Measurements from ENCODE around the gene HOXD9. TPM values are rescaled to one million over a fixed set of nuclear protein-coding genes. Genes with fewer than 3 reads are reported as not detected.

The HOXD9 gene
- total RNA-seq, 1 experiment from 2014 or later, result 1.8 TPM

DNA sequence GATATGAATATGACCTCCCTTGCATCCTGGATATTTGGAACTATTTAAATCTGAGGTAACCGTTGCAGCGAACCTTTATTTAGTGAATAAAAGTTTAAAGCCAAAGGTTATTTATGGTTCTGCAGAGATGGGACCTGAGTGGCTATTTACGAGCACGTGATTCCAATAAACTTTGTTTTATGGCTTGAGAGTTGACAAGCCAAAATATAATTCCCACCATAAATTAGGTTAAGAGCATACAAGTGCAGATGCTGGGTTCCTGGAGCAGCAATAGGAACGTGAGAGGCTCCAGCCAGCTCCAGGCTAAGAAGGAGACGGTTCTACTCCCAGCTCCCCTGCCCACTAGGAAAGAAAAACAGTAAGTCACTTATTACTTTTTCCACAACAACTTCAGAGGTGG lies 23.6 kb downstream of the HOXD9 start:
- no peaks in the 10 kb centered on the region; the same call in 1 of the 2 replicates for H3K36me3 ChIP-seq
- no peaks in the 10 kb centered on the region for H3K27me3 ChIP-seq (replicated peaks)
- no peak overlapping the region for H3K4me3 ChIP-seq
- no peak overlapping the region for H3K27ac ChIP-seq
- no peaks in the 10 kb centered on the region for H3K9me3 ChIP-seq (replicated peaks)
- no peak for DNase-seq (ENCODE audit: low read depth in 1 of 2, low spot score in 2 of 2)
- H3K4me1 ChIP-seq (replicated peaks), result peaks cover under 1% of the 10 kb centered on the region; the same call in 1 of the 2 replicates

DNA sequence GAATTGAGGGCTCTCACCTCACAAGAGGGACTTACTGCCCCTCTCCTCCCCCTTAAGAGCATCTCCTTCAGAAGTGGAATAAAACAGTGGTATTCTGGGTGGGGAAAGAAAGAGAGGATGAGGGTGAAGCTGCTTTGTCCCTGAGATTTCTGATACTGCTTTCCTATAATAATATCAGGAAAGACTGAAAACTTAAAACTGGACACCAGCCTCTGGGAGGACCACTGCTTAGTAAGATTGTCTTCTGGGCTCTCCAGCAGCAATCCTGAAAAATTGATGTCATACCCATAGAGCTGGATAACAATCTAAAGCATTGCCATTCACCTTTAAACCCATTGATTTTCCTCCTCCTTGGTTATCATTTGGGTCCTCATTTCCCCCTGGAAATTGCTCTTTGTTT lies 24.1 kb downstream of the HOXD9 start:
- H3K27ac ChIP-seq, result no peak overlapping the region
- H3K4me1 ChIP-seq (replicated peaks), result no peaks in the 10 kb centered on the region
- no peaks in the 10 kb centered on the region; the same call in 1 of the 2 replicates for H3K36me3 ChIP-seq
- no peak overlapping the region for H3K4me3 ChIP-seq
- H3K9me3 ChIP-seq (replicated peaks), result no peaks in the 10 kb centered on the region
- no peak for DNase-seq (ENCODE audit: low read depth in 1 of 2, low spot score in 2 of 2)
- no peaks in the 10 kb centered on the region for H3K27me3 ChIP-seq (replicated peaks)

DNA sequence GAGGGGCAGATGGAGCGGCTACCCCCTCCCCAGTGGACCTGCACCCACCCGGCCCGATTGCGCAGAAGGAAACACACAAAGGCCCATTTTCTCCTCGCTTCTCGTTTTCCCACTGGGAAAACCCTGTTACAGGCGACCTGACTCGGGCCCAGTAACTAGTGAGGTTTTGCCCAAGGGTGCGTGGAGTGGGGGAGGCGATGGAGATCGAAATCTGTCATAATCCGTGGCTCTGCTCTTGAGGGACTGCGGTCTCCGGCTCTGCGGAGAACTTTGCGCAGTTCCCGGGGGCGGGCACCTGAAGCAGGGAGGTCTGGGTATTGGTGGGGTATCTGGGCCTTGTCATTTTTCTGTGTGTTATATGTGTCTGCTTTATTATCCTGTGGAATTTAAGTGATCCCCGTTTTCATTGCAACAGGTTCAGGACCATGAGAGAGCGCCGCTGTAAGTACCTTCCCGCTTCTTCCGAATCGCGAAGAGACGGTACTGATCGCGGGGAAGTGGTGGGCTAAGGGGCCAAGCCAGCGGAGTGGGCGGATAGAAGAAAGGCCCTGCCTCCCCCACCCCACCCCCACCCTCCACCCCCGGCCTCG lies 24.8 kb downstream of the HOXD9 start:
- no peaks in the 10 kb centered on the region; the same call in 1 of the 2 replicates for H3K36me3 ChIP-seq
- H3K27ac ChIP-seq, result no peak overlapping the region
- H3K27me3 ChIP-seq (replicated peaks), result no peaks in the 10 kb centered on the region
- no peak for DNase-seq (ENCODE audit: low read depth in 1 of 2, low spot score in 2 of 2)
- H3K9me3 ChIP-seq (replicated peaks), result no peaks in the 10 kb centered on the region
- H3K4me1 ChIP-seq (replicated peaks), result no peaks in the 10 kb centered on the region
- H3K4me3 ChIP-seq, result no peak overlapping the region

DNA sequence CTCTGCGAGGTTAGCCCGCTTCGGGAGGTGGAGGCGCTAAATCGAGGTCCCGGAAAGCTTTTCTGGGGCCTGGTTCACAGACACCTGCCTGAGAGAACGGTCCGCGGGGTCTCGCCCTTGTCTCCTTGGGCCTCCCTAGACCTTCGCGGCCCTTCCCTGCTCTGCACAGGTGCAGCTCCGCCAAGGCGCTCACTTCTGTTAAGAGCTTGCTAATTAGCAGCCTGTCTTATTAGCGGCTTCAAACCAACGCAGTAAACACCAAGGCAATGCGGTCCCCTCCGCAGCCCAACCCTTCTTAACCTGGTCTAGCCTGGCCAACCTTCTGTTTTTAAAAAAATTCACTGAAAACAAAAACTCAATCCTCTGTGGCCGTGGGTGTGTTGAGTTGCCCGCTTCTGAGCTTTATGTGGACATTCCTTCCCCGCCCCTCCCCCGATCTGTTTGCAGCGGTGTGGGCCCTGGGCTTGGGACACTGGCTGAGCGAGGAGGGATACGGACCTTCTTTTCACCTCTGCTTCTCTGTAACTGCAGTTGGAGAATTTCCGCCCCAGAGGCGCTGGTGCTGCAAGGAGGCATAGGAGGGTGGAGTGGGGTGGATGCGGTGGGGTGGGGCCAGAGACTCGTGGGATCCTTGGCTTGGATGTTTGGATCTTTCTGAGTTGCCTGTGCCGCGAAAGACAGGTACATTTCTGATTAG lies 25.4 kb downstream of the HOXD9 start:
- Histone ChIP-seq H3K36me3 (peaks cover 4% of the 10 kb centered on the region; the same call in 1 of the 2 replicates), H3K9me3 (replicated peaks) (no peaks in the 10 kb centered on the region), H3K27ac (no peak overlapping the region), H3K27me3 (replicated peaks) (no peaks in the 10 kb centered on the region), H3K4me3 (no peak overlapping the region), H3K4me1 (replicated peaks) (no peaks in the 10 kb centered on the region)
- no peak for DNase-seq (ENCODE audit: low read depth in 1 of 2, low spot score in 2 of 2)

DNA sequence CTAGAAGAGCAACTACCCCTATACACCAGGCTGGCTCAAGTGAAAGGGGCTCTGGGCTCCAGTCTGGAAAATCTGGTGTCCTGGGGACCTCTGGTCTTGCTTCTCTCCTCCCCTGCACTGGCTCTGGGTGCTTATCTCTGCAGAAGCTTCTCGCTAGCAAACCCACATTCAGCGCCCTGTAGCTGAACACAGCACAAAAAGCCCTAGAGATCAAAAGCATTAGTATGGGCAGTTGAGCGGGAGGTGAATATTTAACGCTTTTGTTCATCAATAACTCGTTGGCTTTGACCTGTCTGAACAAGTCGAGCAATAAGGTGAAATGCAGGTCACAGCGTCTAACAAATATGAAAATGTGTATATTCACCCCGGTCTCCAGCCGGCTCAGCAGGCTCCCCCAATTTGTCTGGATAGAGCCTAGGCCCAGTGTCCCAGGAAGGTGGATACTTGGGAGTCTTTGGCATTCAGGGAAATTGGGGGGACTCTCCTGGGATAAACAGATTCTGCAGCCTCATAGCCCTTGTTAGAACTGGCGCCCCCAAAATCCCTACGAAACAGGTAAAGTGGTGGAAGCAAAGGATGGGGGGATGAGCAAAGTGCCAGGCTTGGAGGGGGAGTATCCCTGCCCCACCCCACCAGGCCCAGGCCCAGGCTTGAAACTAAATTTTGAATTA lies 26.4 kb downstream of the HOXD9 start:
- Histone ChIP-seq H3K36me3 (peaks cover 4% of the 10 kb centered on the region; the same call in 1 of the 2 replicates), H3K27me3 (replicated peaks) (no peaks in the 10 kb centered on the region), H3K27ac (no peak overlapping the region), H3K9me3 (replicated peaks) (no peaks in the 10 kb centered on the region), H3K4me1 (replicated peaks) (no peaks in the 10 kb centered on the region), H3K4me3 (no peak overlapping the region)
- no peak for DNase-seq (ENCODE audit: low read depth in 1 of 2, low spot score in 2 of 2)

DNA sequence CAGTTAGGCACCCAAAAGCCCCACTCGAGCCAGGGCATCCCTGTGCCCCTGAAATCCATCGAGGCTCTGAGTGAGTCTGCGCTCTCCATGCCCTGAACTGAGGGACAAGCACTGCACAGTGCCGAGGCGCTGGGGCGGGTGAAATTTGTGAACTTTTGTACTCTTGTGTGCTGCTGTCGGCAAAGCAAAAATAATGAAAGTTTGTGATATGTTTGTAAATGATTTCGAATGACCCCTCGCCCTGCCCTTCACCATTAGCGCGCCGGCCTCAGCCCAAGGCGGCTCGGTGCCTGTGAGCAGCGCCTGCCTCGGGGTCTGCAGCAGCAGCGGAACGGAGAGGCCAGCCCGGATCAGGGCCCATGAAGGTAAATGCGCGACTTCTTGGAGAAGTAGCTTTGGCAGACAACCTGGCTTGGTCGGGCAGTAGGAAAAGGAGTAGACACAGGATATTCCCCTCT lies 27.0 kb downstream of the HOXD9 start:
- Histone ChIP-seq H3K27me3 (replicated peaks) (no peaks in the 10 kb centered on the region), H3K9me3 (replicated peaks) (no peaks in the 10 kb centered on the region), H3K4me3 (no peak overlapping the region), H3K4me1 (replicated peaks) (no peaks in the 10 kb centered on the region), H3K36me3 (peaks cover 4% of the 10 kb centered on the region; the same call in 1 of the 2 replicates), H3K27ac (no peak overlapping the region)
- DNase-seq (ENCODE audit: low read depth in 1 of 2, low spot score in 2 of 2), result no peak

DNA sequence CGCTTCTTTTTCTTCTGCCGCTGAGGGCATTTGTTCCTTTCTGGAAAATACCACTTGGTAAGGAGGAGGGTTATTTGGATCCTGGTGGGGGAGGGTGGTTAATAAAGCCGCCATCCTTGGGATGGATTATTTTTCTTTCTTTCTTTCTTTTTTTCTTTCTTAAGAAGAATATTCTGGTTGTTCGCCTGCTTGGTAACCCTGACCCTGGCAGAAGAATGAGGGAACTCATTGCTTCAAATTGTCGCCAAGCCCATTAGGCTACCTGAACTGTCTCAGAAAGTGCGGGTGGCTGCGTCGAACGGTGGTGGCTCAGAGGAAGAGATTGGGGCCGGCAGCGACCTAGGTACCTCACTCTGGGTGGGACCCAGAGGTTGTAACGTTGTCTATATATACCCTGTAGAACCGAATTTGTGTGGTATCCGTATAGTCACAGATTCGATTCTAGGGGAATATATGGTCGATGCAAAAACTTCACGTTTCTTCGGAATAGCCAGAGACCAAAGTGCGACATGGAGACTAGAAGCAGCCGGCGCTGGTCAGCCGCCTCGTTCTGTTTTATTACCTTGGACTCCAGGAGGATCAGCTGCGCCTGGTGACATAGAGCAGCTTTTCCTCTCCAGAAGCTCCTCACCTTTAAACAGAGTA lies 27.5 kb downstream of the HOXD9 start:
- H3K36me3 ChIP-seq, result peaks cover 9% of the 10 kb centered on the region; the same call in 1 of the 2 replicates
- no peak for DNase-seq (ENCODE audit: low read depth in 1 of 2, low spot score in 2 of 2)
- no peak overlapping the region for H3K4me3 ChIP-seq
- no peaks in the 10 kb centered on the region for H3K9me3 ChIP-seq (replicated peaks)
- H3K27ac ChIP-seq, result no peak overlapping the region
- H3K27me3 ChIP-seq (replicated peaks), result no peaks in the 10 kb centered on the region
- no peaks in the 10 kb centered on the region for H3K4me1 ChIP-seq (replicated peaks)

DNA sequence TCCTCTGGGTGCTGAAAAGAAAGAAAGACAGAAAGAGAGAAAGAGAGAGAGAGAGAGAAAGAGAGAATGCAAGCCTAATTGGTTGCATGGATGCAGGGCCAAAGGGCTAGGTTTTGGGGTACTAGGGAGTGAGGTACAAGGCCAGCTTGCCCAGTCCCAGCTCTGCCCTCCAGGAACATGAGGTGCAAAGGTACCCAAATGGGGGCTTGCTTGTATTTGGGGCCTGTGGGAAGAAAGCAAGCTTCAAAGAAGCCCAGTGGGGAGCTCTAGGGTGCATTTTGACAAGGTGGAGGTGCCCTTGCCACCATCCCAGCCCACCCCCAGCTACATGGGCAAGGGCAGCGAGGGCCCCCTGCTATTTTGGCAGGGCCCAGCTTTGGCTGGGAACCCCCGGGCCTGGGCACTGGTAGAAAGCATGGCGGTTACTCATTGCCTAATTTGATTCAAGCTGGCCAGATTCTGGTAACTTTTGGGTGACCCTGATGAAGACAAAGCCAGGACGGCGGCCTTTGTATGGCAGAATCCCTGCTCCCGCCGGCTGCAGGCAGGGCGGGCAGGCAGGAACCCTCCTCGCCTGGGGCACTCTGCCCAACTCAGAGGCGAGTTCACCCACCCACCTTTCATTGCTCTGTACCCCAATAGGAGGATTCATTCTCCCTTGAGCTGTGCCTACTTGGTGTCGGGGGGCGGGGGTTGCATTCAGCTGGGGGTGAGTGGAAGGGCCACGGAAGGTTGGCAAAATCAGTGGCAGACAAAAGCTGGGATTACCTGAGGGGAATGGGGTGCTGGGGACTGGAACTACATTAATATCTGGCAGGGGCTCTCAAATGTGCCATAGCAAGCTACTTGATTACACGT lies 28.3 kb downstream of the HOXD9 start:
- Histone ChIP-seq H3K27ac (no peak overlapping the region), H3K4me3 (no peak overlapping the region), H3K9me3 (replicated peaks) (no peaks in the 10 kb centered on the region), H3K36me3 (peaks cover 14% of the 10 kb centered on the region; the same call in 1 of the 2 replicates), H3K4me1 (replicated peaks) (no peaks in the 10 kb centered on the region), H3K27me3 (replicated peaks) (no peaks in the 10 kb centered on the region)
- DNase-seq (ENCODE audit: low read depth in 1 of 2, low spot score in 2 of 2), result no peak

DNA sequence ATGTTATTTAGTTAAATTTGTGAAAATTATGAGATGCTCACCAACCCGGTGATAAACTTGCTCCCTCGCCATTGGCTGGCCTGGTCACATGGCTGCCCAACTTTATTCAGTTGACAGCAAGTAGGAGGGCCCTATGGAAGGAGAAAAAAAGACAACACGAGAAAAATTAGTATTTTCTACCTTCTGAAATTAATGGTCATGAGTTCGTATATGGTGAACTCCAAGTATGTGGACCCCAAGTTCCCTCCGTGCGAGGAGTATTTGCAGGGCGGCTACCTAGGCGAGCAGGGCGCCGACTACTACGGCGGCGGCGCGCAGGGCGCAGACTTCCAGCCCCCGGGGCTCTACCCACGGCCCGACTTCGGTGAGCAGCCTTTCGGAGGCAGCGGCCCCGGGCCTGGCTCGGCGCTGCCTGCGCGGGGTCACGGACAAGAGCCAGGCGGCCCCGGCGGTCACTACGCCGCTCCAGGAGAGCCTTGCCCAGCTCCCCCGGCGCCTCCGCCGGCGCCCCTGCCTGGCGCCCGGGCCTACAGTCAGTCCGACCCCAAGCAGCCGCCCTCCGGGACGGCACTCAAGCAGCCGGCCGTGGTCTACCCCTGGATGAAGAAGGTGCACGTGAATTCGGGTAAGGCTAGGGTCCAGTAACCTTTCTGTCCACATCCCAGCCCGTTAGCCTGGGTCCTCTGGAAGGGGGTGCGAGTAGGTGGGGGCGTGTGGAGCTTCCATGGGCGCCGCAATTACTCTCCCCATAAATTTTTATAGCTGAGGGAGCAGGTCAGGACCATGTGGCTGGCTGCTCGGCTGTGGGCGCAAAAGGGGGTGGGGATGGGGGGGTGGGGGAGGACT lies 29.1 kb downstream of the HOXD9 start, which contains the start of gene HOXD4:
HOXD4 (plus strand) TSS at position 109 of the 846 bp plus-strand sequence; CDS start at position 193, 84 bp downstream.
- H3K4me1 ChIP-seq (replicated peaks), result no peaks in the 10 kb centered on the region
- no peaks in the 10 kb centered on the region for H3K27me3 ChIP-seq (replicated peaks)
- DNase-seq (ENCODE audit: low read depth in 1 of 2, low spot score in 2 of 2), result no peak
- H3K27ac ChIP-seq, result no peak within 1 kb of the TSS
- no peak within 1 kb of the TSS for H3K4me3 ChIP-seq
- peaks cover 14% of the 10 kb centered on the region; the same call in 1 of the 2 replicates for H3K36me3 ChIP-seq
- H3K9me3 ChIP-seq (replicated peaks), result no peaks in the 10 kb centered on the region

DNA sequence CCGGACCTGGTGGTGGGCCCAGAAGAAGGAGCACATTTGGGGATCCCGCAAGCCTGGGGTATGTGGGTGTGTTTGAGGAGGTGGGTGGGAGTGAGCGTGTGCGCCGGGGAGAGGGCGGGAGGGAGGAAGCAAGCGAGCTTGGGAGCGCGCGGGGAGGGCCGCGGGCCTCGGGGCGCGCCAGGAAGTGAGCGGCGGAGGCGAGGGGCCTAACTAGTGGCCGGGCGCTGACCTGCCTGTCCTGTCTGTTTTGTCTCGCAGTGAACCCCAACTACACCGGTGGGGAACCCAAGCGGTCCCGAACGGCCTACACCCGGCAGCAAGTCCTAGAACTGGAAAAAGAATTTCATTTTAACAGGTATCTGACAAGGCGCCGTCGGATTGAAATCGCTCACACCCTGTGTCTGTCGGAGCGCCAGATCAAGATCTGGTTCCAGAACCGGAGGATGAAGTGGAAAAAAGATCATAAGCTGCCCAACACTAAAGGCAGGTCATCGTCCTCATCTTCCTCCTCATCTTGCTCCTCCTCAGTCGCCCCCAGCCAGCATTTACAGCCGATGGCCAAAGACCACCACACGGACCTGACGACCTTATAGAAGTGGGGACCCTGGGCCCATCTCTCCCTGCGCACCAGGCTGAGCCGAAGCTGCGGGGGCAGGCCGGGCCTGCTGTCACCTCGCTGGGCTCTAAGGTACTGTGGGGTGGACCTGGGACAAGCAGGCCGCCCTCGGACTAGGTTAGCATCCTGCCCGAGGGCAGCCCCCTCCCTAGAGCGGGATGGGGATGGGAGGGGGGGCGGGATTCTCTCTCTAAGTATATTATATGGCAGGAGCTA lies 30.0 kb downstream of the HOXD9 start:
- peak in 1 of 2 experiments; percentile 31 for DNase-seq (ENCODE audit: low read depth in 1 of 2, low spot score in 2 of 2)
- no peaks in the 10 kb centered on the region for H3K4me1 ChIP-seq (replicated peaks)
- H3K27me3 ChIP-seq (replicated peaks), result no peaks in the 10 kb centered on the region
- H3K36me3 ChIP-seq, result peaks cover 14% of the 10 kb centered on the region; the same call in 1 of the 2 replicates
- no peaks in the 10 kb centered on the region for H3K9me3 ChIP-seq (replicated peaks)
- H3K4me3 ChIP-seq, result no peak overlapping the region
- no peak overlapping the region for H3K27ac ChIP-seq

DNA sequence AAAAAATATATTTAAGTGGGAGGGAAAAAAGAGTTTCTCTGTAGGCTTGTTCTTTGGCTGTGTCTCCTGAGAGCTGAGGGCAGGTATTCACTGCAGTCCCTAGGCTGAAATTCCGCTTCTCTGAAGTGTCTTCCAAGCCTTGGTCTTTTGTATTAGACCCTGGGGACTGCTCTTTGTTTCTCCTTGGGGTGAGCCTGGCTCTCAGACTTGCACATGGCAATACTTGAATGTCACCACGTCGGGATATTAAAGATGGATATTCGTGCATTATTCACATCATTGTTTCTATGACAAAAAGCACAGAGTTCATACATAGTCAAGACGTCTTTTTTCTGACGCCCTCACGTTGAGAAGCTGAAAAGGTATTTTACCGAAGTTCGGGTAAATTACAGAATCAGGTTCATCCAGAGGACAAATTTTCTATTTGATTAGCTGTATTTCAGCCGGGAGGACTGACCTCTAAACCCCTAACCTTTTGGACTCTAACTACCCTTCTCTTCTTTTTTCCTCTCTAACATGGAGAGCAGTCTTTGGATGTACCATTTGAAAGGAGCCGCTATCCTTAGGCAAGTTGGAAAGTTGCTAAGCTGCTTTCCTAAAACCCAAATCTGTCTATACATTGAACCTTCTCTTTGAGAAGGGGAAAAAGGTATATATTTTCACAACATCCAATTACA lies 32.2 kb downstream of the HOXD9 start:
- Histone ChIP-seq H3K27me3 (replicated peaks) (no peaks in the 10 kb centered on the region), H3K27ac (no peak overlapping the region), H3K4me1 (replicated peaks) (no peaks in the 10 kb centered on the region), H3K36me3 (peaks cover 14% of the 10 kb centered on the region; the same call in 1 of the 2 replicates), H3K9me3 (replicated peaks) (no peaks in the 10 kb centered on the region), H3K4me3 (no peak overlapping the region)
- no peak for DNase-seq (ENCODE audit: low read depth in 1 of 2, low spot score in 2 of 2)
